ENCODE results near the gene SLC17A2. TPM values are rescaled to one million over a fixed set of nuclear protein-coding genes. Genes with fewer than 3 reads are reported as not detected.
A peak's percentile ranks its signal among the peaks of the same experiment; 100 is the strongest.

SLC17A2 gene
- total RNA-seq, 4 donors from 2014 or later, result not detected

GRCh38 chr6:25895771-25896170 is 34.7 kb downstream of the SLC17A2 start:
- Histone ChIP-seq H3K36me3 (no peaks in the 10 kb centered on the region), H3K4me1 (no peaks in the 10 kb centered on the region), H3K27me3 (no peaks in the 10 kb centered on the region), H3K27ac (no peak overlapping the region), H3K9me3 (no peaks in the 10 kb centered on the region), H3K4me3 (no peak overlapping the region)
- ATAC-seq, result no peak
- 17 to 47% methylated on average over 1 of the region's 1 CpG for WGBS, 2 donors (ENCODE audit: low coverage in 1 of 2)
- no peak for TF ChIP-seq POLR2AphosphoS5 (IDR thresholded peaks at IDR 0.05)
- TF ChIP-seq EP300 (IDR thresholded peaks at IDR 0.05), result no peak
- no peak for TF ChIP-seq POLR2A (IDR thresholded peaks at IDR 0.05)
- no peak for TF ChIP-seq CTCF (IDR thresholded peaks at IDR 0.05)

GRCh38 chr6:25893778-25894177 is 36.7 kb downstream of the SLC17A2 start:
- Histone ChIP-seq H3K36me3 (no peaks in the 10 kb centered on the region), H3K4me3 (no peak overlapping the region), H3K4me1 (no peaks in the 10 kb centered on the region), H3K27me3 (no peaks in the 10 kb centered on the region), H3K9me3 (no peaks in the 10 kb centered on the region), H3K27ac (no peak overlapping the region)
- no peak for ATAC-seq
- 61 to 73% methylated on average over 3 to 6 of the region's 6 CpGs for WGBS, 2 donors (ENCODE audit: low coverage in 1 of 2)
- TF ChIP-seq CTCF (IDR thresholded peaks at IDR 0.05) (no peak), POLR2AphosphoS5 (IDR thresholded peaks at IDR 0.05) (no peak), POLR2A (IDR thresholded peaks at IDR 0.05) (no peak), EP300 (IDR thresholded peaks at IDR 0.05) (no peak)

GRCh38 chr6:25892877-25893276 is 37.6 kb downstream of the SLC17A2 start:
- ATAC-seq, result no peak
- TF ChIP-seq EP300 (IDR thresholded peaks at IDR 0.05), result no peak
- TF ChIP-seq CTCF (IDR thresholded peaks at IDR 0.05), result no peak
- no peak for TF ChIP-seq POLR2AphosphoS5 (IDR thresholded peaks at IDR 0.05)
- no peak for TF ChIP-seq POLR2A (IDR thresholded peaks at IDR 0.05)
- no peak overlapping the region for H3K27ac ChIP-seq

DNA sequence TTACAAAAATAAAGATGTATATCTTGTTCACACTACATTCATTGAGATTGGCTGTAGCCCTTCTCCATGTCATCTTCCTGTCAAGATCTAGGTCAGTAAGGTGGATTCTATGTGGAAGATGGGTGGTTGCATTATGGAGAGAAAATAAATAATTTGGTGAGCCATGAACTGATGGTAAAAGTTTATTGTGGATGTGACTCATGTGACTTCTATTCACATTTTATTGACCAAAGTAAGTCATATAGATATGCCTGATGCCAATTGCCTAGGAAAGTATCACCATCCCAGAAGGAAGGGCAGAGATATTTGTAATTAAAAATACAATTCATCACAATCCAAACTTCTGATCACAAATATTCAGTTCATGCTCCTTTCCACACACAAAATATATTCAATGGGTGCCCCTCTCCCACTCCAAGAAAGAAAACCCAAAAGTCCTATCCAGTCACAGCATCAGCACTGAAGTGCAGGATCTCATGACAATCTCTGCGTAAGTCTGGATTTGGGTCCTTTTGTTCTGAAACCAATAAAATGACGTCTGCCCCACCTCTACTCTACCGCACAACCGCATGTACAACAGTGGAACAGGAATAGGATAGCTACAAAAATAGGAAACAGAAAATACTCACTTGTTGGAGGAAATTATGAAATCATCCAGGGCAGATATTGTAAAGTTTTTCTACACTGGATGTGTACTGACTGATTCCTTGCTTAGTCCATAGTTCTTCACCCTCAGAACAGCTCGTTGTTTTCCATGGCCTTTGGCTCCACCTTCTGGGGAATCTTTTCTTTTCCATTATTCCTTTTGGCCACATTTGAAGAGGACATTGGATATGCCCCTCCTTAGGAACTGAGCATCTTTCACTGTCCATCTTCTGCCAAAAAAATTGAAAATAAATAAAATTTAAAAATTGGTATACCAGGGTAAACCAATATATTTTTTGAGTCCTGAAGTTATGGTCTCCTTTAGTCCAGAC is 40.3 kb downstream of the SLC17A2 start:
- TF ChIP-seq CTCF (IDR thresholded peaks at IDR 0.05) (peak in 3 of 4 experiments; percentile 19 to 33 (median 25)), POLR2AphosphoS5 (IDR thresholded peaks at IDR 0.05) (no peak)
- peak; percentile 43 for ATAC-seq
- H3K9me3 ChIP-seq, result no peaks in the 10 kb centered on the region
- no peaks in the 10 kb centered on the region for H3K4me1 ChIP-seq
- 55 to 72% methylated on average over 5 of the region's 5 CpGs for WGBS, 2 donors (ENCODE audit: low coverage in 1 of 2)
- H3K4me3 ChIP-seq, result no peak overlapping the region
- H3K27ac ChIP-seq, result no peak overlapping the region
- no peaks in the 10 kb centered on the region for H3K27me3 ChIP-seq
- H3K36me3 ChIP-seq, result no peaks in the 10 kb centered on the region

More at GRCh38 chr6:25892877-25893276, 37.6 kb downstream of the SLC17A2 start:
- Histone ChIP-seq H3K27me3 (no peaks in the 10 kb centered on the region), H3K4me3 (no peak overlapping the region), H3K4me1 (no peaks in the 10 kb centered on the region), H3K9me3 (no peaks in the 10 kb centered on the region), H3K36me3 (no peaks in the 10 kb centered on the region)

GRCh38 chr6:25888626-25889025 is 41.9 kb downstream of the SLC17A2 start:
- Histone ChIP-seq H3K27me3 (no peaks in the 10 kb centered on the region), H3K4me3 (no peak overlapping the region), H3K4me1 (no peaks in the 10 kb centered on the region), H3K9me3 (no peaks in the 10 kb centered on the region), H3K27ac (no peak overlapping the region), H3K36me3 (no peaks in the 10 kb centered on the region)
- no peak for TF ChIP-seq EP300 (IDR thresholded peaks at IDR 0.05)
- TF ChIP-seq CTCF (IDR thresholded peaks at IDR 0.05), result no peak
- TF ChIP-seq POLR2AphosphoS5 (IDR thresholded peaks at IDR 0.05), result no peak
- no peak for TF ChIP-seq POLR2A (IDR thresholded peaks at IDR 0.05)
- ATAC-seq, result no peak
- 61 to 71% methylated on average over 2 of the region's 2 CpGs for WGBS, 2 donors (ENCODE audit: low coverage in 1 of 2)

Data from gastroesophageal sphincter (tissue), 4 donors.